Tibial nerve (tissue), 4 donors: Measurements from ENCODE around the gene JPT2. TPM values are rescaled to one million over a fixed set of nuclear protein-coding genes. Genes with fewer than 3 reads are reported as not detected.

Experiments used
- DNase-seq, 2 donors: peaks; one replicate each; pipeline ENCODE4 v3.0.0-alpha.2; 2019; ENCODE audit warnings: low spot score in 2 of 2
- H3K27ac ChIP-seq, 4 donors: fragments of 200-600 bp; sonication (generic) in 3 of 4; one replicate each; pipeline ENCODE4 v1.5.1; 2017 to 2019; ENCODE audit warnings: mild to moderate bottlenecking in 1 of 4
- H3K27me3 ChIP-seq, 2 donors: fragments of 200-600 bp; sonication (generic) in 1 of 2; one replicate each; pipeline versions ENCODE4 v1.5.1 to v1.6.0; 2017 to 2019
- H3K36me3 ChIP-seq, 3 donors: fragments of 200-600 bp; sonication (generic); one replicate each; pipeline ENCODE4 v1.5.1; 2018 to 2019
- H3K4me1 ChIP-seq, 4 donors: fragments of 200-600 bp; sonication (generic) in 3 of 4; one replicate each; pipeline ENCODE4 v1.5.1; 2017 to 2019
- H3K4me3 ChIP-seq, 4 donors: fragments of 200-600 bp; sonication (generic) in 3 of 4; one replicate each; pipeline ENCODE4 v1.5.1; 2017 to 2019; ENCODE audit warnings: mild to moderate bottlenecking in 1 of 4, moderate library complexity in 1 of 4
- H3K9me3 ChIP-seq, 4 donors: fragments of 200-600 bp; sonication (generic) in 3 of 4; one replicate each; pipeline ENCODE4 v1.5.1; 2017 to 2019
- EP300 ChIP-seq, 2 donors: sonication (generic); formaldehyde crosslinking; IDR thresholded peaks; one replicate each; pipeline ENCODE4 v1.6.1; 2017; ENCODE audit warnings: antibody characterized with exemption in 2 of 2, mild to moderate bottlenecking in 1 of 2
- POLR2A ChIP-seq, 2 donors: fragments of 450-650 bp; IDR thresholded peaks; one replicate each; pipeline ENCODE4 v1.6.1; 2017; ENCODE audit warnings: antibody characterized with exemption in 2 of 2, mild to moderate bottlenecking in 2 of 2, moderate library complexity in 2 of 2
- WGBS, 2 donors: methylation state at CpG; one replicate each; pipeline ENCODE4 v1.1.5; 2018; 5-methylcytosine and 5-hydroxymethylcytosine counted together
- total RNA-seq, 4 donors: library from RNA; depleted of rRNA; stranded (reverse); fragments of >200 nt; gene quantifications; one replicate each; pipeline ENCODE4 v1.1.0, GENCODE V29; 2016
- TF ChIP-seq, protein P1 (sequence below), 5 experiments: fragments of 200-600 bp in 3 of 5; fragments of 450-650 bp in 2 of 5; sonication (generic) in 3 of 5; IDR thresholded peaks; one replicate each; pipeline ENCODE4 v1.5.1; 2016 to 2019; ENCODE audit warnings: antibody characterized with exemption in 5 of 5, mild to moderate bottlenecking in 3 of 5, moderate library complexity in 2 of 5

Gene JPT2
- total RNA-seq, 4 donors from 2014 or later: 15.0 to 28.9 (median 16.1) TPM

- H3K4me3 ChIP-seq: no peak overlapping the region
- TF ChIP-seq, protein P1, sequence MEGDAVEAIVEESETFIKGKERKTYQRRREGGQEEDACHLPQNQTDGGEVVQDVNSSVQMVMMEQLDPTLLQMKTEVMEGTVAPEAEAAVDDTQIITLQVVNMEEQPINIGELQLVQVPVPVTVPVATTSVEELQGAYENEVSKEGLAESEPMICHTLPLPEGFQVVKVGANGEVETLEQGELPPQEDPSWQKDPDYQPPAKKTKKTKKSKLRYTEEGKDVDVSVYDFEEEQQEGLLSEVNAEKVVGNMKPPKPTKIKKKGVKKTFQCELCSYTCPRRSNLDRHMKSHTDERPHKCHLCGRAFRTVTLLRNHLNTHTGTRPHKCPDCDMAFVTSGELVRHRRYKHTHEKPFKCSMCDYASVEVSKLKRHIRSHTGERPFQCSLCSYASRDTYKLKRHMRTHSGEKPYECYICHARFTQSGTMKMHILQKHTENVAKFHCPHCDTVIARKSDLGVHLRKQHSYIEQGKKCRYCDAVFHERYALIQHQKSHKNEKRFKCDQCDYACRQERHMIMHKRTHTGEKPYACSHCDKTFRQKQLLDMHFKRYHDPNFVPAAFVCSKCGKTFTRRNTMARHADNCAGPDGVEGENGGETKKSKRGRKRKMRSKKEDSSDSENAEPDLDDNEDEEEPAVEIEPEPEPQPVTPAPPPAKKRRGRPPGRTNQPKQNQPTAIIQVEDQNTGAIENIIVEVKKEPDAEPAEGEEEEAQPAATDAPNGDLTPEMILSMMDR (IDR thresholded peaks at IDR 0.05): no peak
- TF ChIP-seq POLR2A (IDR thresholded peaks at IDR 0.05) (no peak), EP300 (IDR thresholded peaks at IDR 0.05) (no peak)
- WGBS, 2 donors: 94 to 95% methylated on average over 5 to 7 of the region's 7 CpGs
- H3K27me3 ChIP-seq: no peaks in the 10 kb centered on the region
- H3K4me1 ChIP-seq: no peaks in the 10 kb centered on the region
- H3K36me3 ChIP-seq: peaks cover 2 to 100% (median 61%) of the 10 kb centered on the region in 3 donors
- no peak for DNase-seq
- no peak overlapping the region for H3K27ac ChIP-seq
- H3K9me3 ChIP-seq: no peaks in the 10 kb centered on the region
Measured at GRCh38 chr16:1670866-1671265, 7.2 kb upstream of the JPT2 start.

GRCh38 chr16:1673424-1674151, 4.5 kb upstream of the JPT2 start:
- Histone ChIP-seq H3K27me3 (no peaks in the 10 kb centered on the region), H3K9me3 (no peaks in the 10 kb centered on the region), H3K36me3 (peaks cover 0 to 75% (median 35%) of the 10 kb centered on the region in 3 donors), H3K27ac (no peak overlapping the region), H3K4me1 (peaks cover 0 to 7% (median 0%) of the 10 kb centered on the region in 4 donors), H3K4me3 (no peak overlapping the region)
- TF ChIP-seq POLR2A (IDR thresholded peaks at IDR 0.05): no peak
- TF ChIP-seq EP300 (IDR thresholded peaks at IDR 0.05): no peak
- TF ChIP-seq, protein P1 (IDR thresholded peaks at IDR 0.05): no peak
- no peak for DNase-seq
- 90 to 94% methylated on average over 25 of the region's 26 CpGs for WGBS, 2 donors

DNA sequence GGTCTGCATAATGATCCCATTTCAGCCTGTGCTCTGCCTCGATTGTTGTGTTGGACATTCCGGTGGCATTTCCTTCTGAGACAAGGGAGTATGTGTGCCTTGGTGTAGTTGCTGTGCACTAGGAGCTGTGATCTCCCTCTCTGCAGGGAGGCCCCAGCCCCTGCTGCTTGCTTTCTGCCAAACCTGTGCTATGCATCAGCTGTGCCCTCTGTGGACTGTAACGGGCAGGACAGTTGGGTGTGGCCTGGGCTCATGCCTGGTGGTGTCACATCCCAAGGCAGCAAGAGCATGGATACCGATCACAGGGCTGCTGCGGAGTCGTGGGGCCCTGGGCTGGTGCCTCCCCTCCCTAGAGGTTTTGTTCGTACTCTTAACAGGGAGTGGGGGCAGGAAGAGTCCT, 3.8 kb upstream of the JPT2 start:
- no peak for TF ChIP-seq EP300 (IDR thresholded peaks at IDR 0.05)
- no peak for TF ChIP-seq POLR2A (IDR thresholded peaks at IDR 0.05)
- TF ChIP-seq, protein P1 (IDR thresholded peaks at IDR 0.05): no peak
- Histone ChIP-seq H3K36me3 (peaks cover 0 to 68% (median 29%) of the 10 kb centered on the region in 3 donors), H3K27ac (no peak overlapping the region), H3K4me1 (peaks cover 0 to 14% (median 2%) of the 10 kb centered on the region in 4 donors), H3K4me3 (no peak overlapping the region), H3K9me3 (no peaks in the 10 kb centered on the region), H3K27me3 (no peaks in the 10 kb centered on the region)
- no peak for DNase-seq
- WGBS, 2 donors: 78 to 84% methylated on average over 6 to 7 of the region's 7 CpGs

- Histone ChIP-seq H3K36me3 (peaks cover 0 to 61% (median 24%) of the 10 kb centered on the region in 3 donors), H3K4me1 (peaks cover 0 to 19% (median 2%) of the 10 kb centered on the region in 4 donors), H3K27me3 (no peaks in the 10 kb centered on the region), H3K4me3 (no peak overlapping the region), H3K27ac (no peak overlapping the region), H3K9me3 (no peaks in the 10 kb centered on the region)
- no peak for DNase-seq
- 87 to 90% methylated on average over 19 of the region's 19 CpGs for WGBS, 2 donors
- TF ChIP-seq EP300 (IDR thresholded peaks at IDR 0.05) (no peak), POLR2A (IDR thresholded peaks at IDR 0.05) (no peak)
- TF ChIP-seq, protein P1 (IDR thresholded peaks at IDR 0.05): no peak
Measured at GRCh38 chr16:1674751-1675664, 3.1 kb upstream of the JPT2 start.
